HepG2 (cell line): ENCODE results near the gene USP12.

Experiments
- HBP1 ChIP-seq: IDR thresholded peaks from 2 replicates; pipeline ENCODE4 v1.6.1; 2016; ENCODE audit warnings: low read depth, control low read depth
- TF ChIP-seq, protein P1 (sequence below), 2 experiments: fragments of 450-650 bp in 1 of 2; sonication (generic) in 1 of 2; formaldehyde crosslinking in 1 of 2; IDR thresholded peaks; 2 replicates each; pipeline versions ENCODE4 v1.6.1 to v1.8.0; 2016 to 2022; ENCODE audit warnings: antibody characterized with exemption in 1 of 2, mild to moderate bottlenecking in 1 of 2, missing genetic modification reagents in 1 of 2

GRCh38 chr13:27036236-27036981 lies 135.2 kb downstream of the USP12 start:
- TF ChIP-seq HBP1 = no peak
- TF ChIP-seq, protein P1, sequence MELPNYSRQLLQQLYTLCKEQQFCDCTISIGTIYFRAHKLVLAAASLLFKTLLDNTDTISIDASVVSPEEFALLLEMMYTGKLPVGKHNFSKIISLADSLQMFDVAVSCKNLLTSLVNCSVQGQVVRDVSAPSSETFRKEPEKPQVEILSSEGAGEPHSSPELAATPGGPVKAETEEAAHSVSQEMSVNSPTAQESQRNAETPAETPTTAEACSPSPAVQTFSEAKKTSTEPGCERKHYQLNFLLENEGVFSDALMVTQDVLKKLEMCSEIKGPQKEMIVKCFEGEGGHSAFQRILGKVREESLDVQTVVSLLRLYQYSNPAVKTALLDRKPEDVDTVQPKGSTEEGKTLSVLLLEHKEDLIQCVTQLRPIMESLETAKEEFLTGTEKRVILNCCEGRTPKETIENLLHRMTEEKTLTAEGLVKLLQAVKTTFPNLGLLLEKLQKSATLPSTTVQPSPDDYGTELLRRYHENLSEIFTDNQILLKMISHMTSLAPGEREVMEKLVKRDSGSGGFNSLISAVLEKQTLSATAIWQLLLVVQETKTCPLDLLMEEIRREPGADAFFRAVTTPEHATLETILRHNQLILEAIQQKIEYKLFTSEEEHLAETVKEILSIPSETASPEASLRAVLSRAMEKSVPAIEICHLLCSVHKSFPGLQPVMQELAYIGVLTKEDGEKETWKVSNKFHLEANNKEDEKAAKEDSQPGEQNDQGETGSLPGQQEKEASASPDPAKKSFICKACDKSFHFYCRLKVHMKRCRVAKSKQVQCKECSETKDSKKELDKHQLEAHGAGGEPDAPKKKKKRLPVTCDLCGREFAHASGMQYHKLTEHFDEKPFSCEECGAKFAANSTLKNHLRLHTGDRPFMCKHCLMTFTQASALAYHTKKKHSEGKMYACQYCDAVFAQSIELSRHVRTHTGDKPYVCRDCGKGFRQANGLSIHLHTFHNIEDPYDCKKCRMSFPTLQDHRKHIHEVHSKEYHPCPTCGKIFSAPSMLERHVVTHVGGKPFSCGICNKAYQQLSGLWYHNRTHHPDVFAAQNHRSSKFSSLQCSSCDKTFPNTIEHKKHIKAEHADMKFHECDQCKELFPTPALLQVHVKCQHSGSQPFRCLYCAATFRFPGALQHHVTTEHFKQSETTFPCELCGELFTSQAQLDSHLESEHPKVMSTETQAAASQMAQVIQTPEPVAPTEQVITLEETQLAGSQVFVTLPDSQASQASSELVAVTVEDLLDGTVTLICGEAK (IDR thresholded peaks at IDR 0.05) = no peak
- TF ChIP-seq, protein P1 (CRISPR knock-in tag; IDR thresholded peaks at IDR 0.05) = no peak
